HuH-7 (cell line): ENCODE data around the gene C16orf86.

Source experiments
- DNase-seq: peaks from one replicate; pipeline ENCODE4 v3.0.0; 2011; ENCODE audit warnings: low spot score

Gene C16orf86

DNA sequence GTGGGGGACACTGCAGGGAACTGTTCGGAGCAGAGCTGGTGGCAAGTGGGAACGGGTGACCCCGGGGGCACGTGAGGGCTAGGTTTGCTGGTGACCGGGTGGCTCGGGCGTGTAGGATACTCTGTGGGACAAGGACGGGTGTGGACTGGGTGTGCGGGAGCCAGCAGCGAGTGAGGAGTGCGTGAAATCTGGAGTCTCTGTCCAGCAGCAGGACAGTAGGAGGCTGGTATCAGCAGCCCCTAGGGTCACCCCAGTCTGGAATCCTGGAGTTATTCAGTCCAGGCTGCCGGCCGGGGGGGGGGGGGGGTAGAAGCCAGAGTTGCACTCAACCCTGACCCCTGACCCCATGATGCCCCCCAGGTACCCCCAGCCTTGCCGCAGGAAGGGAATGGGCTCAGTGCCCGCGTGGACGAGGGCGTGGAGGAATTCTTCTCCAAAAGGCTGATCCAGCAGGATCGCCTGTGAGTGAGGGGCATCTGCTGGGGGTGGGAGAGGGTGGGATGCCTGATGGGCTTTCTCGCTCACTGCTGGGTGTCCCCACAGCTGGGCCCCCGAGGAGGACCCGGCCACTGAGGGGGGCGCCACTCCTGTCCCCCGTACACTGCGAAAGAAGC is 12.7 kb upstream of the C16orf86 start:
- no peak for DNase-seq

- no peak for DNase-seq
These were observed 12.2 kb upstream of the C16orf86 start for GRCh38 chr16:67654403-67654911.

DNA sequence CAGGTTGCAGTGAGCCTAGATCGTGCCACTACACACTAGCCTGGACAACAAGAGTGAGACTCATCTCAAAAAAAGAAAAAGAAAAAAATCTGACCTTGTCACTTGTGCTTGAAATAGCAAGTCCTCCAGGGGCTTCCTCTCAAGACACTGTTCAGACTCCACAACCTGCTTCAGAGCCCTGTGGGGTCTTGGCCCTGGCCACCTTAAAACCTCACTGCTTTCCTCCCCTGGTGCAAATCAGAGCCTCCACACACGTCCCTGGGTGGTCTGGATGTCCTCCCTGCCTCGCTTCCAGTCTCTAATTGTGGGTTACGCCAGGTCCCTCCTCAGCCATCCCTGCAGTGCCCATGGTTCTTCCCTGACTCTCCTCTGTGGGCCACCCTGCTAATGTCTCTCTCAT is 11.3 kb upstream of the C16orf86 start:
- no peak for DNase-seq

DNA sequence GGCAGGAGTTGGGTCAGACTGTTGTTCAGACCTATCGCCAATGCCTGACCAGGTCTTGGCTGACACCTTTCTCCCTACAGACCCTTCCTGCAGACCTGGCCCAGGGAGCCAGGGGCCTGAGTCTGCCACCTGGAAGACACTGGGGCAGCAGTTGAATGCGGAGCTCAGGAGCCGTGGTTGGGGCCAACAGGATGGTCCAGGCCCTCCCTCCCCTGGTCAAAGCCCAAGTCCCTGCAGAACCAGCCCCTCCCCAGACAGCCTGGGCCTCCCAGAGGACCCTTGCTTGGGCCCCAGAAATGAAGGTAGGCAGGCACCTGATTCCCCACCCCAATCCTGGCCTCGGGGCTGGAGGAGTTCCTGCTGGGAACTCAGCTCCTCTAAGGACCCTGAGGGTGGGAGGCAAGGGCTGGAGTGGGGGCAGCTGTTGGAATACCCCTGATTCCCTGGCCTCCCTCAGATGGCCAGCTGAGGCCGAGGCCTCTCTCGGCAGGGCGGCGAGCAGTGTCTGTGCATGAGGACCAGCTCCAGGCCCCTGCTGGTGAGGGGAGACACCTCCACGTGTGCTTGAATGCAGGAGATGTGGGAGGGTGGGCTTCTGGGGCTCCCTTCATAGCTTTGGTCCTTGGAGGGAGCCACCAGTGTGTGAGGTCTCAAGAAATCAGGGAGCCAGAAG is 10.1 kb upstream of the C16orf86 start:
- no peak for DNase-seq

GRCh38 chr16:67657017-67657608 is 9.5 kb upstream of the C16orf86 start:
- no peak for DNase-seq

- DNase-seq, result no peak
These were observed 8.7 kb upstream of the C16orf86 start for GRCh38 chr16:67657751-67658518.

- DNase-seq, result no peak
These were observed 7.6 kb upstream of the C16orf86 start for GRCh38 chr16:67658849-67659674.

- DNase-seq, result peak; percentile 99
These were observed 6.7 kb upstream of the C16orf86 start, which contains the start of gene ACD for GRCh38 chr16:67659675-67660563. Gene ACD (minus strand): TSS chr16:67660260. CDS start chr16:67660220, 40 bp downstream.

DNA sequence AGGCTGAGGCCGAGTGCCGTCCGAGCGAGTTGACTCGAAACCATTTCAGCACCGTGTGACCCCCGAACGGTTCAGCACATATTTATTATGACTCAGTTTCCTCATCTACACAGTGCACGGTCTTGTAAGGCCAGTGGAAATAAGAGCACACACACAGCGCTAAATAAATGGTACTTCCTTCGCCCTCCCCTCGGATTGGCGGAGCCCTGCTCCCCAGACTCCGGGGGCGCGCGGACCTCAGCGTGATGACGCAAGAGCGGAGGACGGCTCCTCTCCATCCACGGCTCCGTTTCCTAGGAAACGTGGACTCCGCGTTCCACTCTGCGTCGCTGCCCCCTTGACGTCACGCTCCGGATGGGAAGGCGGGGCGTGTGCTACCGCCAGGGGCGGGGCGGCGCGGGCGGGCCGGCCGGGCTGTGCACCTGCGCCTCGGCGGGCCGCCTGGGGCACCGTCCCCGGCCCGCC is 6.0 kb upstream of the C16orf86 start, which contains the start of gene PARD6A:
Gene PARD6A (plus strand): TSS at position 397 of the 465 bp plus-strand sequence. CDS start 79 bp downstream, outside the sequence.
- DNase-seq, result peak; percentile 100

GRCh38 chr16:67661101-67661761 is 5.4 kb upstream of the C16orf86 start:
- DNase-seq, result peak; percentile 65

DNA sequence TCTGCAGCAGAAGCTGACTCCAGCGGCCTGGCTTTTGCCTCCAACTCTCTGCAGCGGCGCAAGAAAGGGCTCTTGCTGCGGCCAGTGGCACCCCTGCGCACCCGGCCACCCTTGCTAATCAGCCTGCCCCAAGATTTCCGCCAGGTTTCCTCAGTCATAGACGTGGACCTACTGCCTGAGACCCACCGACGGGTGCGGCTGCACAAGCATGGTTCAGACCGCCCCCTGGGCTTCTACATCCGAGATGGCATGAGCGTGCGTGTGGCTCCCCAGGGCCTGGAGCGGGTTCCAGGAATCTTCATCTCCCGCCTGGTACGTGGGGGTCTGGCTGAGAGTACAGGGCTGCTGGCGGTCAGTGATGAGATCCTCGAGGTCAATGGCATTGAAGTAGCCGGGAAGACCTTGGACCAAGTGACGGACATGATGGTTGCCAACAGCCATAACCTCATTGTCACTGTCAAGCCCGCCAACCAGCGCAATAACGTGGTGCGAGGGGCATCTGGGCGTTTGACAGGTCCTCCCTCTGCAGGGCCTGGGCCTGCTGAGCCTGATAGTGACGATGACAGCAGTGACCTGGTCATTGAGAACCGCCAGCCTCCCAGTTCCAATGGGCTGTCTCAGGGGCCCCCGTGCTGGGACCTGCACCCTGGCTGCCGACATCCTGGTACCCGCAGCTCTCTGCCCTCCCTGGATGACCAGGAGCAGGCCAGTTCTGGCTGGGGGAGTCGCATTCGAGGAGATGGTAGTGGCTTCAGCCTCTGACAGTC is 4.5 kb upstream of the C16orf86 start:
- DNase-seq, result no peak

GRCh38 chr16:67662653-67663010 is 4.0 kb upstream of the C16orf86 start:
- no peak for DNase-seq

GRCh38 chr16:67663151-67663876 is 3.3 kb upstream of the C16orf86 start:
- peak; percentile 77 for DNase-seq

GRCh38 chr16:67663877-67664222 is 2.8 kb upstream of the C16orf86 start:
- DNase-seq, result no peak

DNA sequence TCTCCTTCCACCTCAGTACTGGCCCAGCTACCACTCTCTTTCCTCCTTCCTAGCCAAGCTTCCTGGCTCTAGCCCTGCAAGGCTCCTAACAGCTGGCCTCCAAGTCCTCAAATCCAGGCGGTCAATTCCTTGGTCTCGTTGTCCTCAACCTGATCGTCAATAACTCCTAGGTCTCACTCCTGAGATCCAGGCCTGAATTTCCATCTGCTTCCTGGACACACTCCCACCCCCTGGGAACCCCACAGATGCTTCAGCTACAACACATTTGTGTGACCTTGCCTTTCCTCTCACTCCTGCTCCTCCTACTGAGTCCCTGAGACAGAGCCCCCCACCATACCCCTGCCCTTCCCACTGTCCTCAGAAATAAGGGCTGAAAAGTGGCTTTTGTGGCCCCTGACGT is 2.4 kb upstream of the C16orf86 start:
- no peak for DNase-seq

- DNase-seq, result no peak
These were observed 1.7 kb upstream of the C16orf86 start for GRCh38 chr16:67664871-67665270.

GRCh38 chr16:67665598-67665997 is 1.0 kb upstream of the C16orf86 start:
- no peak for DNase-seq

DNA sequence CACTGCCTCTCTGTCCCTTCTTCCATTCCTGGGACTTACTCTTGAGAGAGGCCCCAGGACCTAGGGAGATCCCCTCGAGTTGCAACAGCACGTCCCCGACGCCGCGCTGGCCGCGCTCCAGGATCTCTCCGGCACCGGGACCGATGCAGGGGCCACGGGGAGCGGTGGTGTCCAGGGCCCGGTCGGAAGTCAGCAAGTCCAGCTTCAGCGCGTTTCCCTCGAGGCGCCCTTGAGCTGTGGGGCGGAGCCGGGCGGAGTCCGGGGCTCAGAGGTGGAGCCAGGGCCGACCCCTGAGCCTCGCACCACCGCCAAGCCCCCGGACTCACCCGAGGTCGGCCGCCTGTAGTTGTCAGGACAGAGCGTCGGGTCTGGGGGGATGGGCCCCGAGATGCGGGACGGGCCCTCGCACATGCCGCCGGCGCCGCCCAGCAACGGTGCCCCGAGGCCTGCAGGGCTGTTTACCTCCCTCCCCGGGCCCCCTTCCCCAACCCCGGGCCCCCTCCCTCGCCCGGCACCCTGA is 522 bp upstream of the C16orf86 start:
- peak; percentile 69 for DNase-seq
